Parathyroid adenoma (tissue), 2 donors: Measurements from ENCODE around the gene PLA2G4A.

Experiments used
- H2AFZ ChIP-seq: fragments of 300-600 bp; sonication (generic); one replicate; pipeline ENCODE4 v1.7.0; 2017; ENCODE audit warnings: antibody characterized with exemption, mild to moderate bottlenecking
- H3K27ac ChIP-seq: fragments of 300-600 bp; sonication (generic); one replicate; pipeline ENCODE4 v1.7.0; 2017
- H3K27me3 ChIP-seq: fragments of 300-600 bp; sonication (generic); one replicate; pipeline ENCODE4 v1.7.0; 2017; ENCODE audit warnings: low read length; ENCODE audit not compliant: control insufficient read depth, insufficient read depth
- H3K36me3 ChIP-seq: fragments of 300-600 bp; sonication (generic); one replicate; pipeline ENCODE4 v1.7.0; 2017; ENCODE audit warnings: low read length; ENCODE audit not compliant: control insufficient read depth, insufficient read depth
- H3K4me1 ChIP-seq: fragments of 300-600 bp; sonication (generic); one replicate; pipeline ENCODE4 v1.7.0; 2017; ENCODE audit warnings: control low read depth
- H3K4me2 ChIP-seq: fragments of 300-600 bp; sonication (generic); one replicate; pipeline ENCODE4 v1.7.0; 2017; ENCODE audit warnings: low read length
- H3K4me3 ChIP-seq: fragments of 300-600 bp; sonication (generic); one replicate; pipeline ENCODE4 v1.7.0; 2017; ENCODE audit warnings: low read depth, low read length
- H3K79me2 ChIP-seq: fragments of 300-600 bp; sonication (generic); one replicate; pipeline ENCODE4 v1.7.0; 2017; ENCODE audit warnings: control low read depth
- H3K9ac ChIP-seq: fragments of 300-600 bp; sonication (generic); one replicate; pipeline ENCODE4 v1.7.0; 2017; ENCODE audit warnings: mild to moderate bottlenecking
- H3K9me3 ChIP-seq: fragments of 300-600 bp; sonication (generic); one replicate; pipeline ENCODE4 v1.7.0; 2017; ENCODE audit warnings: low read length; ENCODE audit not compliant: control insufficient read depth
- CTCF ChIP-seq: fragments of 300-600 bp; sonication (generic); IDR thresholded peaks from one replicate; pipeline ENCODE4 v1.7.0; 2017; ENCODE audit warnings: antibody characterized with exemption, mild to moderate bottlenecking
- donor health status: primary hyperparathyroidism.

The PLA2G4A gene

GRCh38 chr1:186899977-186900376, 71.2 kb downstream of the PLA2G4A start:
- Histone ChIP-seq H3K9me3 (no peaks in the 10 kb centered on the region), H3K27me3 (no peaks in the 10 kb centered on the region), H2AFZ (no peak overlapping the region), H3K36me3 (no peaks in the 10 kb centered on the region), H3K27ac (peak overlapping the region; percentile 62), H3K4me2 (no peak overlapping the region), H3K4me3 (no peak overlapping the region), H3K79me2 (peaks cover 4% of the 10 kb centered on the region), H3K4me1 (peaks cover 5% of the 10 kb centered on the region), H3K9ac (no peak overlapping the region)
- TF ChIP-seq CTCF: no peak

DNA sequence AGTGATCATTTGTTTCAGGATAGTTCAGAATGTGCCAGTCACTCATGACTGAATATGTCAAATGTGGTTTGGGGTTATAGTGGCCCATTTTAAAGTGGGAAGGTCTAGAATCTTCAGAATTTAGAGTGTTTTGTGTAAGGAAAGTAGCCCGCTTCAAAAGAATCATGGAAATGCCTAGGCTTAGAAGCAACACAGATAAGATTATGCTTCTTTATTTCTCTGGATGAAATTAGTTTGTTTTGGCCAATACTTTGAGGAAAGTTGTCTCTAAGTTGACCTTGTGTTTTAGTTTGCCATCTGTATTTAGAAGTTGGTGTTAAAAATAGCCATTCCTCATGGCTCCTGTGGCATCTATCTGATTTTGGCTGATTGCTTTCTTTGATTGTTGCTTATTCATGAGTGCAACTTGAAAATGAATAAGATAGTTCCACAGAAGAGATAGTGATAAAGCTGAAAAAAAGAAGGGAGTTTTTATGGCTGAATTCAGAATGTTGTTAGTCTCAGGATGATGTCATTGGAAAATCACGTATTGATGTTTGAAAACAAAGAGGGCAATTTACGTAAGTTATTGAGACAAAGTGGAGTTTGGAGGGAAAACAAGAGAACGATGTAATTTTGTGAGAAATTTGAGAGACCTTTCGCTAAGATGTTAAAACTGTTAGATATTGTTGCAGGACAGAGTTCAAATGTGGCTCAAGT, 71.9 kb downstream of the PLA2G4A start:
- H3K4me2 ChIP-seq: peak overlapping the region; percentile 42
- H2AFZ ChIP-seq: no peak overlapping the region
- no peaks in the 10 kb centered on the region for H3K9me3 ChIP-seq
- H3K9ac ChIP-seq: no peak overlapping the region
- peak overlapping the region; percentile 62 for H3K27ac ChIP-seq
- TF ChIP-seq CTCF: no peak
- peaks cover 4% of the 10 kb centered on the region for H3K79me2 ChIP-seq
- no peaks in the 10 kb centered on the region for H3K36me3 ChIP-seq
- no peaks in the 10 kb centered on the region for H3K27me3 ChIP-seq
- peaks cover 5% of the 10 kb centered on the region for H3K4me1 ChIP-seq
- peak overlapping the region; percentile 29 for H3K4me3 ChIP-seq

GRCh38 chr1:186901631-186902030, 72.9 kb downstream of the PLA2G4A start:
- Histone ChIP-seq H3K4me3 (peak overlapping the region; percentile 29), H3K4me2 (peak overlapping the region; percentile 42), H3K79me2 (peaks cover 2% of the 10 kb centered on the region), H2AFZ (no peak overlapping the region), H3K27me3 (no peaks in the 10 kb centered on the region), H3K9me3 (no peaks in the 10 kb centered on the region), H3K36me3 (no peaks in the 10 kb centered on the region), H3K27ac (peak overlapping the region; percentile 62), H3K9ac (no peak overlapping the region), H3K4me1 (peaks cover 5% of the 10 kb centered on the region)
- TF ChIP-seq CTCF: no peak

GRCh38 chr1:186903374-186904136, 74.8 kb downstream of the PLA2G4A start:
- Histone ChIP-seq H3K9ac (no peak overlapping the region), H3K4me1 (peaks cover 5% of the 10 kb centered on the region), H3K79me2 (no peaks in the 10 kb centered on the region), H3K27ac (no peak overlapping the region), H3K4me2 (no peak overlapping the region), H3K36me3 (no peaks in the 10 kb centered on the region), H3K27me3 (no peaks in the 10 kb centered on the region), H3K4me3 (no peak overlapping the region), H2AFZ (no peak overlapping the region), H3K9me3 (no peaks in the 10 kb centered on the region)
- no peak for TF ChIP-seq CTCF
